K562 (cell line): ENCODE data around the gene BIRC5. TPM values are rescaled to one million over a fixed set of nuclear protein-coding genes. Genes with fewer than 3 reads are reported as not detected.

Experiments used
- ARHGAP35 ChIP-seq: fragments of 450-650 bp; IDR thresholded peaks from 2 replicates; pipeline ENCODE4 v1.6.1; 2018; ENCODE audit not compliant: partially characterized antibody
- BRD4 ChIP-seq: fragments of 200-600 bp; sonication (generic); IDR thresholded peaks from 2 replicates; pipeline ENCODE4 v1.6.1; 2017; ENCODE audit warnings: inconsistent platforms
- CBX3 ChIP-seq, 2 experiments: IDR thresholded peaks; 1 replicate in 1 of 2; 2 replicates in 1 of 2; pipeline ENCODE4 v1.6.1; 2012; ENCODE audit warnings: inconsistent platforms in 2 of 2, low read length in 2 of 2, borderline replicate concordance in 1 of 2, control low read depth in 1 of 2
- IFI16 ChIP-seq: fragments of 250-450 bp; sonication (Bioruptor Pico); IDR thresholded peaks from 2 replicates; pipeline ENCODE4 v2.1.2; 2022; ENCODE audit warnings: mild to moderate bottlenecking, inconsistent platforms
- JUNB ChIP-seq: fragments of 450-650 bp; formaldehyde crosslinking; conservative IDR thresholded peaks from 2 replicates; pipeline ENCODE4 v1.4.0; 2020; ENCODE audit warnings: mild to moderate bottlenecking
- POLR2G ChIP-seq: fragments of 200-400 bp; formaldehyde crosslinking; IDR thresholded peaks from 2 replicates; pipeline ENCODE4 v1.6.1; 2017; ENCODE audit warnings: low read depth, mild to moderate bottlenecking, antibody characterized with exemption, low read length, moderate library complexity
- SAFB ChIP-seq: fragments of 200-400 bp; formaldehyde crosslinking; IDR thresholded peaks from 2 replicates; pipeline ENCODE4 v1.6.1; 2017; ENCODE audit warnings: low read depth, low read length, borderline replicate concordance
- SMAD3 ChIP-seq: fragments of 450-650 bp; formaldehyde crosslinking; conservative IDR thresholded peaks from 2 replicates; pipeline ENCODE4 v1.4.0; 2020; ENCODE audit warnings: mild to moderate bottlenecking
- SNAPC5 ChIP-seq: fragments of 250-450 bp; sonication (Bioruptor Pico); IDR thresholded peaks from 2 replicates; pipeline ENCODE4 v1.8.0; 2021; ENCODE audit warnings: moderate library complexity, mild to moderate bottlenecking, inconsistent platforms
- U2AF2 ChIP-seq: fragments of 200-400 bp; formaldehyde crosslinking; optimal IDR thresholded peaks from 2 replicates; pipeline ENCODE3; 2017; ENCODE audit warnings: low read depth, mild to moderate bottlenecking, low read length
- ZFP36 ChIP-seq: fragments of 150-350 bp; IDR thresholded peaks from 2 replicates; pipeline ENCODE4 v1.6.1; 2018; ENCODE audit warnings: low read length, low read depth; ENCODE audit not compliant: partially characterized antibody
- ZNF12 ChIP-seq: sonication (generic); formaldehyde crosslinking; IDR thresholded peaks from 2 replicates; pipeline ENCODE4 v1.4.0; 2020; ENCODE audit warnings: mild to moderate bottlenecking, missing genetic modification reagents
- ZNF143 ChIP-seq: sonication (generic); formaldehyde crosslinking; IDR thresholded peaks from 2 replicates; pipeline ENCODE4 v1.9.0; 2022; ENCODE audit warnings: mild to moderate bottlenecking, missing genetic modification reagents
- ZNF224 ChIP-seq: sonication (generic); formaldehyde crosslinking; IDR thresholded peaks from 2 replicates; pipeline ENCODE4 v1.8.0; 2022; ENCODE audit warnings: mild to moderate bottlenecking, missing genetic modification reagents
- ZNF23 ChIP-seq: fragments of 250-450 bp; sonication (Bioruptor Pico); IDR thresholded peaks from 2 replicates; pipeline ENCODE4 v1.4.0; 2020; ENCODE audit warnings: mild to moderate bottlenecking
- ZNF24 ChIP-seq: fragments of 450-650 bp; IDR thresholded peaks from 2 replicates; pipeline ENCODE4 v1.6.1; 2016
- ZNF282 ChIP-seq: sonication (generic); formaldehyde crosslinking; IDR thresholded peaks from 2 replicates; pipeline ENCODE4 v1.8.1; 2023; ENCODE audit warnings: missing genetic modification reagents
- ZNF589 ChIP-seq: fragments of 200-800 bp; sonication (Bioruptor generic); IDR thresholded peaks from 2 replicates; pipeline ENCODE4 v1.6.1; 2016; ENCODE audit warnings: low read depth, missing genetic modification characterization, missing compliant biosample characterization
- polyA plus RNA-seq, 8 experiments: library from polyadenylated mRNA; depleted of rRNA in 4 of 8; stranded (reverse) in 5 of 8; unstranded in 3 of 8; fragments of >200 nt; fragmentation: Nextera tagmentation in 2 of 8; fragmentation: Illumina TruSeq in 1 of 8; extraction: Ambion mirVana in 2 of 8; extraction: Trizol in 1 of 8; gene quantifications; 2 replicates each; pipeline versions ENCODE4 v1.2.1 to v1.2.3, GENCODE V29; 2011 to 2014; ENCODE audit warnings: inconsistent platforms in 1 of 8, missing spikeins in 1 of 8
- total RNA-seq, 7 experiments: library from RNA; depleted of rRNA in 6 of 7; stranded (reverse); fragments of >200 nt in 6 of 7; fragmentation: Illumina TruSeq in 2 of 7; extraction: Trizol in 2 of 7; gene quantifications; 2 replicates each; pipeline versions ENCODE4 v1.2.1 to v1.2.3, GENCODE V29; 2011 to 2021; ENCODE audit warnings: low replicate concordance in 1 of 7
- TF ChIP-seq, protein P1 (sequence below): fragments of 450-650 bp; IDR thresholded peaks from 2 replicates; pipeline ENCODE4 v1.6.1; 2018; ENCODE audit not compliant: partially characterized antibody
- TF ChIP-seq, protein P2 (sequence below): sonication (generic); formaldehyde crosslinking; IDR thresholded peaks from 2 replicates; pipeline ENCODE4 v1.8.1; 2023; ENCODE audit warnings: mild to moderate bottlenecking, missing genetic modification reagents
- TF ChIP-seq, protein P3 (sequence below): fragments of 250-450 bp; sonication (Bioruptor Pico); IDR thresholded peaks from 2 replicates; pipeline ENCODE4 v1.5.0; 2021
- TF ChIP-seq, protein P4 (sequence below): fragments of 450-650 bp; IDR thresholded peaks from 2 replicates; pipeline ENCODE4 v1.7.1; 2018; ENCODE audit warnings: mild to moderate bottlenecking, low read depth; ENCODE audit not compliant: partially characterized antibody

Gene BIRC5
- total and polyA plus RNA-seq, 9 of the 15 experiments (the other 6 are each of a cell fraction or from before 2014, with no cell fraction given): 64.4 to 140 (median 101) TPM

- TF ChIP-seq, protein P1, sequence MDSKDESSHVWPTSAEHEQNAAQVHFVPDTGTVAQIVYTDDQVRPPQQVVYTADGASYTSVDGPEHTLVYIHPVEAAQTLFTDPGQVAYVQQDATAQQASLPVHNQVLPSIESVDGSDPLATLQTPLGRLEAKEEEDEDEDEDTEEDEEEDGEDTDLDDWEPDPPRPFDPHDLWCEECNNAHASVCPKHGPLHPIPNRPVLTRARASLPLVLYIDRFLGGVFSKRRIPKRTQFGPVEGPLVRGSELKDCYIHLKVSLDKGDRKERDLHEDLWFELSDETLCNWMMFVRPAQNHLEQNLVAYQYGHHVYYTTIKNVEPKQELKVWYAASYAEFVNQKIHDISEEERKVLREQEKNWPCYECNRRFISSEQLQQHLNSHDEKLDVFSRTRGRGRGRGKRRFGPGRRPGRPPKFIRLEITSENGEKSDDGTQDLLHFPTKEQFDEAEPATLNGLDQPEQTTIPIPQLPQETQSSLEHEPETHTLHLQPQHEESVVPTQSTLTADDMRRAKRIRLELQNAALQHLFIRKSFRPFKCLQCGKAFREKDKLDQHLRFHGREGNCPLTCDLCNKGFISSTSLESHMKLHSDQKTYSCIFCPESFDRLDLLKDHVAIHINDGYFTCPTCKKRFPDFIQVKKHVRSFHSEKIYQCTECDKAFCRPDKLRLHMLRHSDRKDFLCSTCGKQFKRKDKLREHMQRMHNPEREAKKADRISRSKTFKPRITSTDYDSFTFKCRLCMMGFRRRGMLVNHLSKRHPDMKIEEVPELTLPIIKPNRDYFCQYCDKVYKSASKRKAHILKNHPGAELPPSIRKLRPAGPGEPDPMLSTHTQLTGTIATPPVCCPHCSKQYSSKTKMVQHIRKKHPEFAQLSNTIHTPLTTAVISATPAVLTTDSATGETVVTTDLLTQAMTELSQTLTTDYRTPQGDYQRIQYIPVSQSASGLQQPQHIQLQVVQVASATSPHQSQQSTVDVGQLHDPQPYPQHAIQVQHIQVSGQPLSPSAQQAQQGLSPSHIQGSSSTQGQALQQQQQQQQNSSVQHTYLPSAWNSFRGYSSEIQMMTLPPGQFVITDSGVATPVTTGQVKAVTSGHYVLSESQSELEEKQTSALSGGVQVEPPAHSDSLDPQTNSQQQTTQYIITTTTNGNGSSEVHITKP: no peak
- TF ChIP-seq, protein P2, sequence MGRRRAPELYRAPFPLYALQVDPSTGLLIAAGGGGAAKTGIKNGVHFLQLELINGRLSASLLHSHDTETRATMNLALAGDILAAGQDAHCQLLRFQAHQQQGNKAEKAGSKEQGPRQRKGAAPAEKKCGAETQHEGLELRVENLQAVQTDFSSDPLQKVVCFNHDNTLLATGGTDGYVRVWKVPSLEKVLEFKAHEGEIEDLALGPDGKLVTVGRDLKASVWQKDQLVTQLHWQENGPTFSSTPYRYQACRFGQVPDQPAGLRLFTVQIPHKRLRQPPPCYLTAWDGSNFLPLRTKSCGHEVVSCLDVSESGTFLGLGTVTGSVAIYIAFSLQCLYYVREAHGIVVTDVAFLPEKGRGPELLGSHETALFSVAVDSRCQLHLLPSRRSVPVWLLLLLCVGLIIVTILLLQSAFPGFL: no peak
- TF ChIP-seq ZNF143 (no peak), ZFP36 (peak; percentile 79), SAFB (peak; percentile 2; the same call in 1 of the 2 replicates), CBX3 (IDR thresholded peaks at IDR 0.05; ENCODE audit: borderline replicate concordance in 1 of 2, low read length in 2 of 2) (no peak), POLR2G (peak; percentile 93), SNAPC5 (CRISPR knock-in tag) (no peak), JUNB (CRISPR knock-in tag) (no peak), ZNF224 (no peak), IFI16 (CRISPR knock-in tag) (no peak), ZNF282 (no peak), U2AF2 (no peak), ZNF589 (CRISPR knock-in tag) (no peak), ZNF23 (CRISPR knock-in tag) (no peak), ZNF12 (no peak), BRD4 (no peak), ZNF24 (no peak), SMAD3 (no peak), ARHGAP35 (no peak)
- TF ChIP-seq, protein P3, sequence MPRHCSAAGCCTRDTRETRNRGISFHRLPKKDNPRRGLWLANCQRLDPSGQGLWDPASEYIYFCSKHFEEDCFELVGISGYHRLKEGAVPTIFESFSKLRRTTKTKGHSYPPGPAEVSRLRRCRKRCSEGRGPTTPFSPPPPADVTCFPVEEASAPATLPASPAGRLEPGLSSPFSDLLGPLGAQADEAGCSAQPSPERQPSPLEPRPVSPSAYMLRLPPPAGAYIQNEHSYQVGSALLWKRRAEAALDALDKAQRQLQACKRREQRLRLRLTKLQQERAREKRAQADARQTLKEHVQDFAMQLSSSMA (CRISPR knock-in tag): no peak
- TF ChIP-seq, protein P4, sequence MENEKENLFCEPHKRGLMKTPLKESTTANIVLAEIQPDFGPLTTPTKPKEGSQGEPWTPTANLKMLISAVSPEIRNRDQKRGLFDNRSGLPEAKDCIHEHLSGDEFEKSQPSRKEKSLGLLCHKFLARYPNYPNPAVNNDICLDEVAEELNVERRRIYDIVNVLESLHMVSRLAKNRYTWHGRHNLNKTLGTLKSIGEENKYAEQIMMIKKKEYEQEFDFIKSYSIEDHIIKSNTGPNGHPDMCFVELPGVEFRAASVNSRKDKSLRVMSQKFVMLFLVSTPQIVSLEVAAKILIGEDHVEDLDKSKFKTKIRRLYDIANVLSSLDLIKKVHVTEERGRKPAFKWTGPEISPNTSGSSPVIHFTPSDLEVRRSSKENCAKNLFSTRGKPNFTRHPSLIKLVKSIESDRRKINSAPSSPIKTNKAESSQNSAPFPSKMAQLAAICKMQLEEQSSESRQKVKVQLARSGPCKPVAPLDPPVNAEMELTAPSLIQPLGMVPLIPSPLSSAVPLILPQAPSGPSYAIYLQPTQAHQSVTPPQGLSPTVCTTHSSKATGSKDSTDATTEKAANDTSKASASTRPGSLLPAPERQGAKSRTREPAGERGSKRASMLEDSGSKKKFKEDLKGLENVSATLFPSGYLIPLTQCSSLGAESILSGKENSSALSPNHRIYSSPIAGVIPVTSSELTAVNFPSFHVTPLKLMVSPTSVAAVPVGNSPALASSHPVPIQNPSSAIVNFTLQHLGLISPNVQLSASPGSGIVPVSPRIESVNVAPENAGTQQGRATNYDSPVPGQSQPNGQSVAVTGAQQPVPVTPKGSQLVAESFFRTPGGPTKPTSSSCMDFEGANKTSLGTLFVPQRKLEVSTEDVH: no peak
These were observed 45.7 kb upstream of the BIRC5 start, which contains the start of gene SYNGR2 (continued) for GRCh38 chr17:78168242-78168902.
